Activated CD8-positive, alpha-beta memory T cell treated with anti-CD3 and anti-CD28 coated beads, Interleukin-2, amount 50 U/mL, for 1 hour (primary cell): Measurements from ENCODE around the gene REV3L.
"Not testable (repeated sequence)": the region's sequence is repeated elsewhere in the genome, so short reads cannot be mapped to it uniquely, and the experiment has no call there.

Source experiments
- DNase-seq: peaks from one replicate; pipeline ENCODE4 v3.0.0-alpha.2; 2020; ENCODE audit errors: extremely low read depth

Gene REV3L

GRCh38 chr6:111294374-111294967 is 188.5 kb downstream of the REV3L start:
- DNase-seq = no peak

- DNase-seq = no peak
Observed at GRCh38 chr6:111291336-111292259, 191.4 kb downstream of the REV3L start.

DNA sequence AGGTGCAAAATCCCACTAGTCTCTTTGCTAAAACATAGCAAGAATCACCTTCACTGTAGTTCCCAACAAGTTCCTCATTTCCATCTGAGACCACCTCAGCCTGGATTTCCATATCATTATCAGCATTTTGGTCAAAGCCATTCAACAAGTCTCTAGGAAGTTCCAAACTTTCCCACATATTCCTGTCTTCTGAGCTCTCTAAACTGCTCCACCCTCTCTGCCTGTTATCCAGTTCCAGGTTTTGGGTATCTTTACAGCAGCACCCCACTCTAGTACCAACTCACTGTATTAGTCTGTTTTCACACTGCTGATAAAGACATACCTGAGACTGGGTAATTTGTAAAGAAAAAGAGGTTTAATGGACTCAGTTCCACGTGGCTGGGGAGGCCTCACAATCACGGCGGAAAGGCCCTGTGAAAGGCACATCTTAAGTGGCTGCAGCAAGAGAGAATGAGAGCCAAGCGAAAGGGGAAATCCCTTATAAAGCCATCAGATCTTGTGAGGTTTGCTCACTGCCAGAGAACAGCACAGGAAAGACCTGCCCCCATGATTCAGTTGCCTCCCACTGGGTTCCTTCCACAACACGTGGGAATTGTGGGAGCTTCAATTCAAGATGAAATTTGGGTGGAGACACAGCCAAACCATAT is 192.2 kb downstream of the REV3L start:
- DNase-seq = not testable (repeated sequence)

GRCh38 chr6:111284356-111284755 is 198.7 kb downstream of the REV3L start:
- DNase-seq = not testable (repeated sequence)

GRCh38 chr6:111283707-111284106 is 199.3 kb downstream of the REV3L start:
- no peak for DNase-seq

DNA sequence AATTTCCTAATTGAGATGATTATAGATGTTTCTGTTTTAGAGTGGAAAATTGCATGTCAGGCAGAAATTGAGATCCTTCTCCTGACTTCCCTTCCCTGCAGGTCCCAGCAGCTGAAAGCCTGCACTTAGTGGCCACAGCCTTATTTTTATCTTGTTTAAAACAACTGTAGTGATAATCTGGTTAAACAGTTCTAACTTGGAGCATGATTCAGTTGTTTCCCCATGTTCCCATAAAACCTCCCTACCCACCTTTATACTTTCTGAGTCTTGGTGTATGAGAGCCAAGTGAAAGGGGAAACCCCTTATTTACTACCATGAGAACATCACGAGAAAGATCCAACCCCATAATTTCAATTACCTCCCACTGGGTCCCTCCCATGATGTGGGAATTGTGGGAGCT is 200.5 kb downstream of the REV3L start:
- no peak for DNase-seq

DNA sequence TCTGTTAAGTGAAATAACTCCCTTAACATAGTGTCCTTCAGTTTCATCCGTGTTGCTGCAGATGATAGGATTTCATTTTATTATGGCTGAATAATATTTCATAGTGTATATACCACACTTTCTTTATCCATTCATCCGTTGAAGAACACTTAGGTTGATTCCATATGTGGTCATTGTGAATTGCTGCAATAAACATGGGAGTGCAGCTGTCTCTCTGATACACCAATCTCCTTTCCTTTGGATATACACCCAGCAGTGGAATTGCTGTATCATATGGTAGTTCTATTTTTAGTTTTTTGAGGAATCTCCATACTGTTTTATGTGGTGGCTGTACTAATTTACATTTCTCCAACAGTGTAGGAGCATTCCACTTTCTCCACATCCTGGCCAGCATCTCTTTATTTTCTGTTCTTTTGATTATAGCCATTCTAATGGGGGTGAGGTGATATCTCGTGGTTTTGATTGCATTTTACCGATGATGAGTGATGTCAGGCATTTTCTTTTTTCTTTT is 202.5 kb downstream of the REV3L start:
- no peak for DNase-seq

DNA sequence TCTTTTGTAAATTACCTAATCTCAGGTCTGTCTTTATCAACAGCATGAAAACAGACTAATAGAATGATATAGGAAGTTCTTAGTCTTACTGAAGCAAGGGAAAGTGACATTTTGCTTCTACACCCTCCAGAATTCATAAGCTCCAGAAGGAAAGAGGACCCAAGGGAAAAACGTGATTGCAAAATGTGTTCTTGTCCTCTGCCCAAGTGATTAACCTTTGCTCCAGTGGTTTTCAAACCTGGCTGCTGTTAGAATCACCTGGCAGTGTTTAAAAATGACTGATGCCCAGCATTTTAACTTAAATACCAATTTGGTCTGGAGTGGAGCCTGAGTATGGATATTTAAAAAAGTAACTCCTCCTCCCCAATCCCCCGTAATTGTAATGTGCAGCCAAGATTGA is 204.3 kb downstream of the REV3L start:
- no peak for DNase-seq

DNA sequence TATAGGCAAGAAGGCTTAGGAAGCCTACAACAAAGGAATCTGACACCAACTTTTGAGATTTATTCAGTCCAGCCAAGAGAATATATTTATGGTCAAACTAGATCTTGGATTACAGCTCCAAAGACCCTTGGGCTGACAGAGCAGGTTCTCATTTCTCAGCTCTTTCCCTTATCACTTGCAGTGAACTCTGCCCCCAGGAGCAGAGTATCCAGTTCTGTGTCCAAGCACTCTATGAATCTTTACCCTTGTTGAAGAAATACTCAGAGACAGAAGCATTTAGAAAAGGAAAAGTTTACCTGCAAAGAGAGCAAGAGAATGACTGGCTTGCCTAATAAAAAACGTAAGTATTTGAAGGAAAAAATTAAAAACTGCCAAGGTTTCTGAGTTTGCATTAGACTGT is 205.2 kb downstream of the REV3L start:
- no peak for DNase-seq

DNA sequence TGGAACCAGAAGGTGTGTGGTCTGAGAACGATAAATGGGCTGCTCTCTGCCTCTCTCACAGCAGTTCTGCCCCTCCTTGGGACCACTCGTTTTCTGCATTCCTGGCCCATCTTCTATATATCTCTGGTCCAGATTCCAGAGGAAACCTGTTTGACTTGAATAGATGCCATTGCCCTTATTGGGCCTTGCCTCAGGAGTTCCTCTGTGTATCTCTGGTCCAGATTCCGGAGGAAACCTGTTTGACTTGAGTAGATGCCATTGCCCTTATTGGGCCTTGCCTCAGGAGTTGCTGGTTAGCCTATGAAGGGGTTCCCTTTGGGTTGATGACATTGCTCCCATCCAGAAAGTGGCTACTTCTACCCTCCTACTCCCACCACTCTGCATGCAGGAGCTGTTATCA is 206.3 kb downstream of the REV3L start:
- DNase-seq = no peak

DNA sequence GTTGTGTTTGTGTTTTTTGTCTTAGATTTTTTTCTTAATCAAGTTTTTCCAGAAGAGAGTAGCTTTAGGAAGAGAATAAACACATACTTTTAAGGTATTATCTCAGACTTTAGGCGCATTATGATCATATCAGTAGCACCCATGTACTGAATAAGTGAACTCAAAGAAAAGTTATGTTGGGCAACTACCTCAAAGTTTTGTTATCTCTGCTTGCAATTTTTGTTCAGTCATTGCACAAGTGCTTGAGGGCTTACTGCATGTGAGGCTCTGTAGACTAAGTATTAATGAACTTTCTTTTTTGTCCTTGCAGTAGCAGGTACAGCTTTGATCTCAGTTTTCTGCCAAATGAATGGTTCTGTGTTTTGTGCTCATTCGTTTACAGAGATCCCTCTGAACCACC is 206.7 kb downstream of the REV3L start:
- no peak for DNase-seq

DNA sequence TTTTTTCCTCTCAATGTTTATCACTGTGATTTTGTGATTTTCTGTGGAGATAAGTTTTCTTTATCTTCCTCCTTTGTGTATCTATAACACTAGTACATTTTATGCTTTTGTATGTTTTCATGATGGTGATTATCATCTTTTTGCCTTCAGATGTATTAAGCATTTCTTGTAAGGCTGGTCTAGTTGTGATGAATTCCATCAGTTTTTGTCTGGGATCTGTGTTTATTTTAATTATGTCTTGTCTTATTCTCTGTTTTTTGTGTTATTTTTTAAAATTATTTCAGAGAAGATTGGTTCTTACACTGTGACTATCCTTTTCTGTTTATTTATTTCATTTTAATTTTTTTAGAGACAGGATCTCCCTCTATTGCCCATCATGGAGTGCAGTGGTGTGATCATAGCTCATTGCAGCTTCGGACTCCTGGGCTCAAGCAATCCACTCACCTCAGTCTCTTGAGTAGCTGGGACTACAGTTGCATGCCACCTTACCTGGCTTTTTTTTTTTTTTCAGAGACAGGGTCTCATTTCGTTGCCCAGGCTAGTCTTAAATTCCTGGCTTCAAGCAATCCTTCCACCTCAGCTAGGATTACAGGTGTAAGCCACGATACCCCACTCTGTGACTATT is 208.3 kb downstream of the REV3L start:
- DNase-seq = no peak

GRCh38 chr6:111270121-111270520 is 212.9 kb downstream of the REV3L start:
- no peak for DNase-seq

- no peak for DNase-seq
Observed at GRCh38 chr6:111269401-111269970, 213.5 kb downstream of the REV3L start.

GRCh38 chr6:111267764-111268333 is 215.2 kb downstream of the REV3L start:
- DNase-seq = no peak

DNA sequence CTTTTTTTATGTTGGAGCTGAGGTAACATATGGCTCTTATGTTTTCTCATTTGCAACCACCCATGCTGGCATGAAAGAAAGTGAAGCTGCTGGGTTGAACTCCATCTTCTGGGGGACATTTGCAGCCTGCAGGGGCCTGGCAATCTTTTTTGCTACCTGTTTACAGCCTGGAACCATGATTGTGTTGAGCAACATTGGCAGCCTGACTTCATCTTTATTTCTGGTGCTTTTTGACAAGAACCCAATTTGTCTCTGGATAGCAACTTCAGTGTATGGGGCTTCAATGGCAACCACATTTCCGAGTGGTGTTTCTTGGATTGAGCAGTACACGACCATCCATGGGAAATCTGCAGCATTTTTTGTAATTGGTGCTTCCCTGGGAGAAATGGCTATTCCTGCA is 216.7 kb downstream of the REV3L start:
- no peak for DNase-seq

GRCh38 chr6:111265842-111266241 is 217.2 kb downstream of the REV3L start:
- DNase-seq = no peak

DNA sequence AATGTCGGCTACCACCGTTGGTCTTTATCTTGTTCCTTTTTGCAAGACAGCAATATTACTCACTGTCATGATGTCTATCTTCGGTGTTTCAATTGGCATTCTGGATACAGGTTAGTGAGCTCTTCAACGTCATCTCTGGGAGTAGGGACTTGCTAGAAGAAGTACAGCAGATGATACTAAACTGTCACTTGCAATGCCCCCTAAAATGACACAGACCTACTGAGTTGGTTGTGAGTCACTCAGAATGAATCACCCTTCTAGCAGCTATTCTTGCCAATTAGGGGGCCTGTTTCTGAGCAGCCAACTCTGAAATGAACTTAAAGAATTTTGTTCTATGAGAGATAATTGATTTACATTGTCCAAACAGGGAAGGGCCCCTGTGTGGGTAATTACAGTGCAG is 219.2 kb downstream of the REV3L start:
- DNase-seq = no peak

- DNase-seq = no peak
Observed at GRCh38 chr6:111260570-111261298, 222.3 kb downstream of the REV3L start.

DNA sequence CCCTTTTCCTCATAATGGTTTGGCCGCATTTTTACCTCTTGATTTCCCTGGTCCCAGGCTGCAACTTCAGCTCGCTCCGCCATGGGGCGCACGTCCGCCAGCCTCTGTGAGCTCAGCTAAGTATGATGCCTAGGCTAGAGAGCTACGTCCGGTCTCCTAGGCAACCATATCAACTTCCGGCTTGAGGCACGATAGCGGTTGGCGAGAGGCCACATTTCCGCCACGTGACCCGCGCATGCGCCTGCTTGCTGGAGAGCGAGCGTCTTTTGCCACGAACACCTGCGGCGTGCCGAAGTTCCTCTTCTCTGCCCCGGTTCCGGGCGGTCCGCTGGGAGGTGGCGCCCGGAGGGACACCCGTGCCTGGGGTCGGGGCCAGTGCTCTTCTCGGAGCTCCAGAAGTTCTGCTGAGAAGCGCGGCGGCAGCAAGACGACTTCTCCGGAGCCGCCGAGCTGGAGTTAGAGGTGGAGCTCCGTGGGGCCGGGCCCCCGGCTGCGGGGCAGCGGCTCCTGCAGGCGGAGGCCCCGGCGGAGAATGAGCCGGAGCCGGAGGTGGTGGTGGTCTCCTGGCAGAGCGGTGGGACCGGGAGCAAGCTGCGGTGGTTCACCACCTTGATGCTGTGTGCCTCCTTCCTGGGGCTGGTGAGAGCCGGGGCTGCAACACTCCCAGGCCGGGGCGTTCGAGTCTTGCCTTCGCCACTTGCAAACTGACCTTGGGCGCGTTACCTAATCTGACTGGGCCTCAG is 223.8 kb downstream of the REV3L start:
- DNase-seq = peak; percentile 99
